Activated CD4-positive, alpha-beta T cell treated with anti-CD3 and anti-CD28 coated beads, Interleukin-2, amount 50 U/mL, for 48 hours (primary cell): ENCODE results near the gene MCF2L2.

Source experiments
- DNase-seq, 2 experiments: peaks; one replicate each; pipeline ENCODE4 v3.0.0-alpha.2; 2020

The MCF2L2 gene

DNA sequence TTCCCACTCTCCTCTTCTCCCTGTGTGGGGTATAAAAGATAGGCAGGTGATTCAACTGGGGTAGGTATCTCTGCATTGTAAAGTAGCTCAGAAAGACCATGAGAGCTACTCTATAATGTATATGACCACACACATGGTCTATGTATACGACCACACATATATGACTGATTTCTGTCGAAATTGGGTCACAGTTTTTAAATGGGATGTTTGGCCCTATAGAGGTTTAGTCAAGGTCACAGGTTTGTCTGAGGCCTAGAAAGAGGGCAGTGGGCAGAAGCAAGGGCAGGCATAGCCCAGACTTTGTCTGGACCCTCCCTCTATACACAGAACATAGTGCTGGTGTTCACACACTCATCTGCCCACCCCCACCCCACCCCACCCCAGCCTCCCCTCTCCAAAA is 270.3 kb downstream of the MCF2L2 start:
- DNase-seq, result no peak

- DNase-seq, result no peak
Observed at GRCh38 chr3:183156266-183156665, 272.2 kb downstream of the MCF2L2 start.

- DNase-seq, result no peak
Observed at GRCh38 chr3:183155499-183155898, 272.9 kb downstream of the MCF2L2 start.

DNA sequence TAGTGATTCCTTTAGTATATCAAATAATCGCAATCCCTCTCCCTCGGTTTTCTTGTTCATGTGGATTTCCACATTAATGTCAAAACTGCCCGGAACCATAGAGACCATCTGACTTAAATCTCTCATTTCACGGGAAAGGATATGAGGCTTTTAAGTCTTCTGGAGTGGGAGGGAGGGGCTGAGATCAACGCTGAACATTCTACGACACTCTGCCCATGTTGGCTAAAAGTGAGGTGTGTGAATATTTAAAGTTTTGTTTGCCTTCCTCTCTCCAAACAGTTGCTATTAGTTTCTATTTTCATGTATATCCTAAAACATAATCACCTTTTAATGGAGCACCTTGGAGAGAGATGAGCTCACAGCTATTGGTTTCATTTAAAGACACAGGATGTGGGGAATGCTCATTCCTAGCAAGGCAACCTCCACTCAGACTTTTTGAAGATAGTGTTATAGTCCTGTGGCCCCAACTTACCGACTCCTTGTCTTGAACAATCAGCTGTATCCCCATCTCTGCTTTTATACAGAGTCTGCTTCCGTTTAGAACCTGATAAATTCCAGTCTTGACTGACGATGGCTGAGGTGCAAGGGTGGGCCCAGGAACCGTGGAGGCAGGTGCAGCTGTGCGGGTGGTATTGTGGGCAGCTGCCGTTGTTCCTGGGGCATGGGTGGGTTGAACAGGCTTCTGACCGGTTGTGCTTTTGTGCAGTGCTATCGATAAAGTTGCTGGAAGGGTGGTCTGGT is 275.0 kb downstream of the MCF2L2 start:
- DNase-seq, result no peak

DNA sequence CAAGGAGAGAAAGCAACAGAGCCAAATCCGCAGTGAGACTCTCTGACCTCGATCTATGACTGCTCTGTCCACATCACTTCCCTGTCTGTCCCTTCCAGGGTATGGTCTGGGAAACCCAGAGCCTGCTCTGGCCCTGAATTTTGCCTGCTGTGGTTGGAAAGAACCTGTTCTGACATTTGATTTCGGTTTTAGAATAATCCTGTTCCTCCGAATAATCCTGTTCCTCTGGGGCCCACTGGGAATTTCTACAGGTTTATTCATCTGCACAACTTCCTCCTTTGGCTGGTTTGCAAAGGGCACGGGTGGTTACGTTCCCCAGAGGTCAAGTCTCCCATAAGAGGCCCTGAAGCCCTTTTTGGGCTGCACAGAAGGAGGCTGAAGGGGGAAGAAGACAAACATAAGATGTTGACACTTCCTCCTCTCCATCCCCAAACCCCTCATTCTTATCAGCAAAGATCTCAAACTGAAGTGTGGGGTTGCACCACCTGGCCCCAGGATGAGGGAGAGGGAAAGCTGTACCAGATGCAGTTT is 276.5 kb downstream of the MCF2L2 start:
- no peak for DNase-seq

GRCh38 chr3:183151086-183151485 is 277.3 kb downstream of the MCF2L2 start:
- no peak for DNase-seq

GRCh38 chr3:183149915-183150750 is 278.3 kb downstream of the MCF2L2 start:
- no peak for DNase-seq

GRCh38 chr3:183148056-183148455 is 280.4 kb downstream of the MCF2L2 start:
- no peak for DNase-seq

DNA sequence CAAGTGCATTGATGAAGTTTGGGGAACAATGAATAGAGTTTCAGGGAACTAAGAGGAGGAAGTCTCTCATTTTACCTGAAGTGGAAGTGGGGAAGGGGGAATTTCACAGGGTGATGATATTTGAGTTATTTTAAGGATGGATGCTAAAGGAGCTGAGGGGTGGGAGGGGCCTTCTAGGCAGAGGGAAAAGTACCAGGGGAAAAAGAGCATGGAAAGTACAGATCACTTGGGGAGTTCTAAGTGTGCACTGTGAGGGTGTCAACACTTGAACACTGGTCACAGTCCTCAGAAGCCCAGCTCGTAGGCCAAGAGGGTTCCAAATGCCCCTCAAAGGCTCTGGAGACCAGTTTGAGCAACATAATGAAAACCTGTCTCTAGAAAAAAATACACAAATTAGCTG is 284.1 kb downstream of the MCF2L2 start:
- no peak for DNase-seq

DNA sequence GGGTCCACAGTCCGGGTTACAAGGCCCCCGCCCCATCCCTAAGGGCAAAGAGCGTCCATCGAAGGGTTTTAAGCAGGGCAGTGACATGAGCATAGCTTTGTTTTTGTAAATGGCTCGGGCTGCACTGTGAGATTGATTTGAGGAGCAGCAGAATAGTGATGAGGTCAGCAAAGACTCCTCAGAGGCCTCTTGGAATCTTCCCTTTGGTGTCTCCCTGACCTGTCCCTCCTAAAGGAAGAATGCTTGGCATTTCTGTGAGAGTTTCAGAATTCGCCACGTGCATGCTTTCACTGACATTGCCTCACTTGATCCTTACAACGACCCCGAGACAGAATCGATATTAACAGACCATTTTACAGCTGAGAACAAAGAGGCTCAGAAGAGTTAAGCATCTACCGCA is 286.2 kb downstream of the MCF2L2 start:
- DNase-seq, result no peak

DNA sequence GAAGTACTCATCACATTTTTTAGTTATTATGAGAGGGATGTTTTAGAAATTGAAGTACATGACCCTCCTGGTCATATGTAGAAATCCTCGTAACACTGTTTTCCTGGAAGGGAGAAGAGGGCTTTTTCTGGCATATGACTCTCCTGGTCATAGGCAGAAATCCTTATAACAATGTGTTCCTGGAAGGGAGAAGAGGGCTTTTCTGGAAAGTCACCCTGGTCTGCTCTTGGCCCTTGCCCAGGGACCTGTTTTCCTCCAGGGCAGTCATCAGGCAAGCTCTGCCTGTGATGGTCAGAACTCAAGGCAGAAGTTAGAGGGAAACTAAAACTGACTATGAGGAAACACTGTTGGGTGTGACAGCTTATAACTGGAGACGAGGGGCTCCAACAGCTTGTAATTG is 293.6 kb downstream of the MCF2L2 start:
- no peak for DNase-seq

DNA sequence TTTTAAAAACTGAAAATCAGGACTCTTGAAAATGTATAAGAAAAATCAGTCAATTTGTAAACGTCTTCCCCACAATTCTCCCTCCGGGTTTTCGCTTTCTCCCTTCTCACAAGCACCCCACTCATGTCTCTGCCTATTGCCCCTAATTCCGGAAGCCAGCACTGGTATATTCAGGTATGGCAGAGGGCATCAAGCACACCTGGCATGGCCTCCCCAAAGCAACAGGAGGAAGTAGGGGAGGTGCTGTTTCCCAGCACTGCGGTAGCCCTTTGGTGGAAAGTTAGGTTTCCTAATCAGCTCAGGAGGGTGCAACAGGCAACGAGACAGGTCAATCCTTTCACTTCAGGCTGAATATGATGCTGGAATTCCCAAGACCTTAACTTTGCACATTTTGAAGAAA is 296.0 kb downstream of the MCF2L2 start:
- no peak for DNase-seq

DNA sequence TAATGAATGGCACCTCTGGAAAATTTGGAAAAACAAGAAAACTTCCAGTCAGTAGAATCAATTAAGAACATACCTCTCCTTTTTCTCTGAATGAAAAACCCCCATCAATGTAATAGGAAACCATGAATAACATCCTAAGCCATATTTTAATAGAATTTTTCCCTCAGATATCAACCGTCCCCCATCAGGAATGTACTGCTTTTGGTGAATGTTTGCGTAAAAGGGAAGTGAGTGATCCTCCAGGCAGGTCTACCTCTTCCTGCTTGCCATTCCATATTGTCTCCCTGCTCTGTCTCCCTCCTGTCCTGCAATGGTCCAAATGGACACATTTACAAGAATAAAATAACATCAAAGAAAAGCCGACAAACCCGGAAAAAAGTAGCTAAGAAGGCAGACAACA is 296.7 kb downstream of the MCF2L2 start:
- DNase-seq, result no peak

DNA sequence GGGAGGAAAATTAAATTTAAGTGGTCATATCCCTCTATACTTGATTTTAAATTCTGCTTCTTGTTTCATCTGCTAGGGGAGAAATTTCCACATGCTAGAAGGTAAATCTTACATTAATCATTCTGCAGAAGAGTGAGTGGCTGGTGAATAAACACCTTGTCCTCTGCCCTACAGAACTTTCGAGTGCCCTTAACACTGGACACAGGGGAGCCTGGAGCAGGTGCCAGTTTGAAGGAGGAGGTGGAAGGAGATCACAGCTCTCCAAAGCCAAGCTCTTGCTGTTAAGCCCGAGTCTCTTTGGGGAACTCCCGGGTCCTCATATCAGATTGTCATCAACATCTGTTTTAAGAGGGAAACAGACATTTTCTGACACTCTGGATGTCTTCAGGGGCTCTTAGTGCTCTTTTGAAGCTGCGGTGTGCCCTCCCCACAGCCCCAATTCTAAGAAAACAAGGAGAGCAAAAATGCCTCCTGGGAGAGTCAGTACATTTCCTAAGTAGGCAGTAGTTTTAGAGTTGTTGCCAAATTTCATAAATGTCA is 297.2 kb downstream of the MCF2L2 start:
- DNase-seq, result no peak

- no peak for DNase-seq
Observed at GRCh38 chr3:183129243-183129642, 299.2 kb downstream of the MCF2L2 start.

- no peak for DNase-seq
Observed at GRCh38 chr3:183128709-183129108, 299.7 kb downstream of the MCF2L2 start.
